NCI-H2196 treated with DMSO at 0.1 percent for 48 hours (cell line): ENCODE measurements around the gene STXBP5.

Source experiments
- DNase-seq: peaks from one replicate; lab custom pipeline; 2025; ENCODE audit not compliant: unreplicated experiment; lab: John Stamatoyannopoulos, UW

Gene STXBP5

GRCh38 chr6:147177286-147177685 lies 26.9 kb upstream of the STXBP5 start:
- no peak for DNase-seq

- no peak for DNase-seq
Observed at GRCh38 chr6:147178355-147178754, 25.9 kb upstream of the STXBP5 start.

- no peak for DNase-seq
Observed at GRCh38 chr6:147179809-147180208, 24.4 kb upstream of the STXBP5 start.

- no peak for DNase-seq
Observed at GRCh38 chr6:147180926-147181325, 23.3 kb upstream of the STXBP5 start.

GRCh38 chr6:147184379-147184778 lies 19.8 kb upstream of the STXBP5 start:
- no peak for DNase-seq

GRCh38 chr6:147185216-147185615 lies 19.0 kb upstream of the STXBP5 start:
- no peak for DNase-seq

- DNase-seq = no peak
Observed at GRCh38 chr6:147190556-147190955, 13.7 kb upstream of the STXBP5 start.

- no peak for DNase-seq
Observed at GRCh38 chr6:147192278-147192911, 11.8 kb upstream of the STXBP5 start.

GRCh38 chr6:147194652-147195411 lies 9.4 kb upstream of the STXBP5 start:
- DNase-seq = no peak

GRCh38 chr6:147195510-147195909 lies 8.7 kb upstream of the STXBP5 start:
- DNase-seq = no peak

- DNase-seq = no peak
Observed at GRCh38 chr6:147195987-147196386, 8.2 kb upstream of the STXBP5 start.

GRCh38 chr6:147200711-147201110 lies 3.5 kb upstream of the STXBP5 start:
- no peak for DNase-seq

- DNase-seq = no peak
Observed at GRCh38 chr6:147201885-147202515, 2.2 kb upstream of the STXBP5 start.

GRCh38 chr6:147202516-147203310 lies 1.5 kb upstream of the STXBP5 start:
- DNase-seq = peak; percentile 92

- DNase-seq = peak; percentile 70
Observed at GRCh38 chr6:147203311-147204059, 732 bp upstream of the STXBP5 start.

GRCh38 chr6:147204843-147205311 lies 660 bp downstream of the STXBP5 start:
- no peak for DNase-seq

- DNase-seq = no peak
Observed at GRCh38 chr6:147205690-147206600, 1.7 kb downstream of the STXBP5 start.

GRCh38 chr6:147207351-147207750 lies 3.1 kb downstream of the STXBP5 start:
- DNase-seq = no peak
